ENCODE measurements around the gene PMIS2. TPM values are rescaled to one million over a fixed set of nuclear protein-coding genes. Genes with fewer than 3 reads are reported as not detected.

Gene PMIS2
- total RNA-seq, 1 experiment from 2014 or later: not detected

DNA sequence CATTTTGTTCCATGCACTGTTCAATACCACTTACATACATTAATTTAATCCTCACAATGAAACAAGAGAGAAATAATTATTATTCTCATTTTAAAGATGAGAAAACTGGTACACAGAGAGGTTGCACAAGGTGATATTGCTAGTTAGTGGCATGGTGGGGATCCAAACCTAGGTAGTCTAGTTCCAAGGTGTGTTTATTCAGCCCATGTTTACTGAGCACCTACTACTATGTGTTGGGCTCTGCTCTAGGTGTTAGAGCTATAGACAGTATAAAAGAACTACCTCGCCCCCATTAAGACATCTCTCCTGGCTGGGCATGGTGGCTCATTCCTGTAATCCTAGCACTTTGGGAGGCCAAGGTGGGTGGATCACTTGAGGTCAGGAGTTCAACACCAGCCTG lies 3.2 kb upstream of the PMIS2 start:
- no peaks in the 10 kb centered on the region for H3K9me3 ChIP-seq (ENCODE audit: control insufficient read depth, insufficient read depth, low read depth, low read length)
- ATAC-seq (no peak), DNase-seq (ENCODE audit: low read depth, low spot score) (no peak)
- in situ Hi-C loops (cut with HindIII; ENCODE audit: low pct_unique_long_range_greater_than_20kb, low sequenced_read_pairs): no loop called here
- no peak overlapping the region for H3K4me3 ChIP-seq (ENCODE audit: low read depth in 2 of 2, low read length in 2 of 2)
- no peak overlapping the region for H3K27ac ChIP-seq (ENCODE audit: low read length)
- peaks cover 3% of the 10 kb centered on the region for H3K27me3 ChIP-seq (ENCODE audit: control insufficient read depth, insufficient read depth, low read length)
- no peaks in the 10 kb centered on the region for H3K36me3 ChIP-seq (ENCODE audit: control insufficient read depth, insufficient read depth, low read length)
- intact Hi-C loops (cut with micrococcal nuclease; ENCODE audit: unreplicated experiment): no loop called here
- BruUV-seq (replicated peaks): no TSS peak
- ChIA-PET POLR2A (no interaction called here), CTCF (no interaction called here)
- TF ChIP-seq CTCF (IDR thresholded peaks at IDR 0.05) (no peak), TCF7L2 (IDR thresholded peaks at IDR 0.05; ENCODE audit: low read depth, low read length) (no peak), POLR2AphosphoS5 (IDR thresholded peaks at IDR 0.05; ENCODE audit: low read depth, low read length) (no peak), SIN3A (IDR thresholded peaks at IDR 0.05; ENCODE audit: borderline replicate concordance, insufficient read depth, low read depth, low read length) (no peak)
- TF ChIP-seq, protein P1, sequence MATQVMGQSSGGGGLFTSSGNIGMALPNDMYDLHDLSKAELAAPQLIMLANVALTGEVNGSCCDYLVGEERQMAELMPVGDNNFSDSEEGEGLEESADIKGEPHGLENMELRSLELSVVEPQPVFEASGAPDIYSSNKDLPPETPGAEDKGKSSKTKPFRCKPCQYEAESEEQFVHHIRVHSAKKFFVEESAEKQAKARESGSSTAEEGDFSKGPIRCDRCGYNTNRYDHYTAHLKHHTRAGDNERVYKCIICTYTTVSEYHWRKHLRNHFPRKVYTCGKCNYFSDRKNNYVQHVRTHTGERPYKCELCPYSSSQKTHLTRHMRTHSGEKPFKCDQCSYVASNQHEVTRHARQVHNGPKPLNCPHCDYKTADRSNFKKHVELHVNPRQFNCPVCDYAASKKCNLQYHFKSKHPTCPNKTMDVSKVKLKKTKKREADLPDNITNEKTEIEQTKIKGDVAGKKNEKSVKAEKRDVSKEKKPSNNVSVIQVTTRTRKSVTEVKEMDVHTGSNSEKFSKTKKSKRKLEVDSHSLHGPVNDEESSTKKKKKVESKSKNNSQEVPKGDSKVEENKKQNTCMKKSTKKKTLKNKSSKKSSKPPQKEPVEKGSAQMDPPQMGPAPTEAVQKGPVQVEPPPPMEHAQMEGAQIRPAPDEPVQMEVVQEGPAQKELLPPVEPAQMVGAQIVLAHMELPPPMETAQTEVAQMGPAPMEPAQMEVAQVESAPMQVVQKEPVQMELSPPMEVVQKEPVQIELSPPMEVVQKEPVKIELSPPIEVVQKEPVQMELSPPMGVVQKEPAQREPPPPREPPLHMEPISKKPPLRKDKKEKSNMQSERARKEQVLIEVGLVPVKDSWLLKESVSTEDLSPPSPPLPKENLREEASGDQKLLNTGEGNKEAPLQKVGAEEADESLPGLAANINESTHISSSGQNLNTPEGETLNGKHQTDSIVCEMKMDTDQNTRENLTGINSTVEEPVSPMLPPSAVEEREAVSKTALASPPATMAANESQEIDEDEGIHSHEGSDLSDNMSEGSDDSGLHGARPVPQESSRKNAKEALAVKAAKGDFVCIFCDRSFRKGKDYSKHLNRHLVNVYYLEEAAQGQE (IDR thresholded peaks at IDR 0.05; ENCODE audit: insufficient read depth in 1 of 2, low read depth in 2 of 2, low read length in 1 of 2): no peak
- H3K4me1 ChIP-seq (ENCODE audit: control insufficient read depth, insufficient read depth, low read length): no peaks in the 10 kb centered on the region

- Histone ChIP-seq H3K4me1 (ENCODE audit: control insufficient read depth, insufficient read depth, low read length) (no peaks in the 10 kb centered on the region), H3K4me3 (ENCODE audit: low read depth in 2 of 2, low read length in 2 of 2) (no peak overlapping the region), H3K27me3 (ENCODE audit: control insufficient read depth, insufficient read depth, low read length) (peaks cover 3% of the 10 kb centered on the region), H3K9me3 (ENCODE audit: control insufficient read depth, insufficient read depth, low read depth, low read length) (no peaks in the 10 kb centered on the region), H3K36me3 (ENCODE audit: control insufficient read depth, insufficient read depth, low read length) (no peaks in the 10 kb centered on the region), H3K27ac (ENCODE audit: low read length) (no peak overlapping the region)
- TF ChIP-seq SIN3A (IDR thresholded peaks at IDR 0.05; ENCODE audit: borderline replicate concordance, insufficient read depth, low read depth, low read length) (no peak), POLR2AphosphoS5 (IDR thresholded peaks at IDR 0.05; ENCODE audit: low read depth, low read length) (no peak), CTCF (IDR thresholded peaks at IDR 0.05) (no peak), TCF7L2 (IDR thresholded peaks at IDR 0.05; ENCODE audit: low read depth, low read length) (no peak)
- TF ChIP-seq, protein P1 (IDR thresholded peaks at IDR 0.05; ENCODE audit: insufficient read depth in 1 of 2, low read depth in 2 of 2, low read length in 1 of 2): no peak
- CTCF ChIA-PET: no interaction called here
- DNase-seq (ENCODE audit: low read depth, low spot score) (no peak), ATAC-seq (no peak)
- BruUV-seq (replicated peaks): no TSS peak
- in situ Hi-C loops (cut with HindIII; ENCODE audit: low pct_unique_long_range_greater_than_20kb, low sequenced_read_pairs): no loop called here
- POLR2A ChIA-PET: no interaction called here
- intact Hi-C loops (cut with micrococcal nuclease; ENCODE audit: unreplicated experiment): no loop called here
Observed at GRCh38 chr19:35587321-35587720, 1.3 kb downstream of the PMIS2 start.

All from Panc1 (cell line).